GM12891 (cell line): ENCODE results near the gene CENPT.

ENCODE experiments used
- DNase-seq: peaks from one replicate; pipeline ENCODE4 v3.0.0; 2011; ENCODE audit warnings: low spot score; ENCODE audit not compliant: insufficient read length
- FAIRE-seq: peaks from 2 replicates; lab custom pipeline; 2011; peaks lifted over from hg19 to GRCh38; lab: Jason Lieb, UNC
- PAX5 ChIP-seq: IDR thresholded peaks from 2 replicates; pipeline ENCODE4 v1.6.1; 2011; ENCODE audit warnings: low read length, moderate library complexity, mild to moderate bottlenecking; ENCODE audit not compliant: insufficient read depth, severe bottlenecking
- POLR2A ChIP-seq: IDR thresholded peaks from 2 replicates; pipeline ENCODE4 v1.6.1; 2011; ENCODE audit warnings: low read depth, low read length, control low read depth
- POLR2AphosphoS5 ChIP-seq: IDR thresholded peaks from 2 replicates; pipeline ENCODE4 v1.6.1; 2011; ENCODE audit warnings: low read depth, low read length, control low read depth
- POU2F2 ChIP-seq: IDR thresholded peaks from 2 replicates; pipeline ENCODE4 v1.6.1; 2011; ENCODE audit warnings: low read depth, mild to moderate bottlenecking, control low read depth, low read length, moderate library complexity
- SPI1 ChIP-seq: IDR thresholded peaks from 2 replicates; pipeline ENCODE4 v1.6.1; 2011; ENCODE audit warnings: low read depth, low read length, control low read depth
- TAF1 ChIP-seq: IDR thresholded peaks from 2 replicates; pipeline ENCODE4 v1.6.1; 2011; ENCODE audit warnings: low read depth, low read length, control low read depth

The CENPT gene

DNA sequence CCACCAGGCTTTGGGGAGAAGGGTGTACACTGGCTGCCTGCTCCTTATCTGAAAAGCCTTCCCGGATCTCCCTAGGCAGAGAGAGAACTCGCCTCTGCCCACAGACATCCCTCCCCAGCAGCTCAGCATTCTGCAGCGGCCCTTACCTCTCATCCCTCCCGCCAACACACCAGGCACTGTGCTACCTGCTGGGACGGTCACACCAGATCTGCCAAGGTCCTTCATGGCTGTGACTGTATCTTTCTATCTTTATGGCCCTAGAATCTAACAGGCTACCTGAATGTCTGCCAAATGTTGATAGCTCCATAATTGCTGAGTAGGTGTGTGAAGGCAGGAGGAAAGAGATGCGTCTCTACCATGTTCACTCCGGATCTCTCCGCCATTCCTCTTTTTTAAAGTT is 32.9 kb downstream of the CENPT start:
- no peak for TF ChIP-seq POU2F2
- no peak for TF ChIP-seq SPI1
- no peak for TF ChIP-seq TAF1
- no peak for TF ChIP-seq PAX5
- no peak for TF ChIP-seq POLR2A
- no peak for TF ChIP-seq POLR2AphosphoS5
- FAIRE-seq (no peak), DNase-seq (no peak)

GRCh38 chr16:67811899-67812298 is 35.6 kb downstream of the CENPT start:
- no peak for DNase-seq
- TF ChIP-seq PAX5 (no peak), POU2F2 (no peak), TAF1 (no peak), SPI1 (no peak), POLR2A (no peak), POLR2AphosphoS5 (no peak)
- FAIRE-seq: no peak

DNA sequence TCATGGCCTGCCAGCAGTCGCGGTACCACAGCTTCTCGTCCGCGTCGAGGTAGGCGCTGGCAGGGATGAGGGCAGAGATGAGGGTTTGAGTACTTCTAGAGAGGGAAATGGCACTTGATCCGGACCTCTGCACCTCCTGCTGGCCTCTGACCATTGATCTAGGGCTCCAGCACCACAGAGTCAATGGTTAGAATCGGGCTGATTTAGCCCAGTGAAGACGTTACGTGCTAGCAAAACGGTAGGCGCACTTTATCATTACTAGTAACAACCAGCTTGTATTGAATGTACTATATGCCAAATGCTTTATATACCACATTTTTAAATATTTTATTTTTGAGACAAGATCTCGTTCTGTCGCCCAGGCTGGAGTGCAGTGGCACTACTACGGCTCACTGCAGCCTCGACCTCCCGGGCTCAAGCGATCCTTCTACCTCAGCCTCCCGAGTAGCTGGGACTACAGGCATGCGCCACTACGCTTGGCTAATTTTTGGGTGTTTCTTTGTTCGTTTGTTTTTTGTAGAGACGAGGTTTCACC is 40.3 kb downstream of the CENPT start:
- no peak for FAIRE-seq
- DNase-seq: no peak
- TF ChIP-seq PAX5: no peak
- TF ChIP-seq POLR2AphosphoS5: no peak
- no peak for TF ChIP-seq POU2F2
- no peak for TF ChIP-seq SPI1
- TF ChIP-seq POLR2A: no peak
- no peak for TF ChIP-seq TAF1

DNA sequence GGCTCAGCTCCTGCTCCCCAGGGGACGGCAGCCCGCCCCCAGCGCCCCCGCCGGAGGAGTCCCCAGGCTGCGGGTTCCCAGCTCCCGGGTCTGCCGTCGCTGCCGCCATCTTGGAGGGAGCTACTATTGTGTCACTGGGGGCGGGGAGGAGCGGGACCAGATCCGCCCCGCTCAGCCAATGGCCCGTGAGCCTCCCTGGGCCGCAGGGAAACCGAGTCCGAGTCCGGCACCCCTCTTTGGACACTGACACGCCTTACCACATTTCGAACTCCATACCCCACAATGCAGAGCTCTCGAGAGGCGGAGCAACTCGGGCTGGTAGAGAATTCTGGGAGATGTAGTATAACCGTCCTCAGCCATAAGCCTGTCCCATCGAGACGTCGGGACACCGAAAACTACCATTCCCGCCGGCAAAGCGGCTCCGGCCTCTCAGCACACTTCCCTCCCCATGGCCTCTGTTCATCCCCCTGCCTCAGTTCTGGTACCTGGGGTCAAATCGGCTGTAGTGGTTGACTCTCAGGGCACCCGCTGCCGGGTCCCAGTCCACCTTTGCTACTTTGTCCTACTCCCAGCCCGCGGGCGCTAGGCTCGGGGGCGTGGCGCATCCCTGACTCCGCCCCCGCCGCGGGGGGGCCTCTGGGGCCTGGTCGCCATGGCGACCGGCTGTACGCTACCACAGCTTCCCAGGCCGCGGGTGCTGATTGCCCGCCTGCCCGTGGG is 40.9 kb downstream of the CENPT start, which contains the start of the genes RANBP10 and TSNAXIP1:
TSS of gene RANBP10 (minus strand) at position 133 of the 720 bp plus-strand sequence. CDS start at position 109, 24 bp downstream.
TSS of gene TSNAXIP1 (plus strand) at position 462 of the 720 bp plus-strand sequence. CDS start 261 bp downstream, outside the sequence.
- DNase-seq (peak; percentile 88), FAIRE-seq (peak; percentile 97)
- TF ChIP-seq TAF1 (peak; percentile 98), SPI1 (peak; percentile 54), PAX5 (no peak), POU2F2 (no peak), POLR2AphosphoS5 (0 out of 2 replicates have a peak, but pooled peaks have one; percentile 27), POLR2A (peak; percentile 52; the same call in 1 of the 2 replicates)

DNA sequence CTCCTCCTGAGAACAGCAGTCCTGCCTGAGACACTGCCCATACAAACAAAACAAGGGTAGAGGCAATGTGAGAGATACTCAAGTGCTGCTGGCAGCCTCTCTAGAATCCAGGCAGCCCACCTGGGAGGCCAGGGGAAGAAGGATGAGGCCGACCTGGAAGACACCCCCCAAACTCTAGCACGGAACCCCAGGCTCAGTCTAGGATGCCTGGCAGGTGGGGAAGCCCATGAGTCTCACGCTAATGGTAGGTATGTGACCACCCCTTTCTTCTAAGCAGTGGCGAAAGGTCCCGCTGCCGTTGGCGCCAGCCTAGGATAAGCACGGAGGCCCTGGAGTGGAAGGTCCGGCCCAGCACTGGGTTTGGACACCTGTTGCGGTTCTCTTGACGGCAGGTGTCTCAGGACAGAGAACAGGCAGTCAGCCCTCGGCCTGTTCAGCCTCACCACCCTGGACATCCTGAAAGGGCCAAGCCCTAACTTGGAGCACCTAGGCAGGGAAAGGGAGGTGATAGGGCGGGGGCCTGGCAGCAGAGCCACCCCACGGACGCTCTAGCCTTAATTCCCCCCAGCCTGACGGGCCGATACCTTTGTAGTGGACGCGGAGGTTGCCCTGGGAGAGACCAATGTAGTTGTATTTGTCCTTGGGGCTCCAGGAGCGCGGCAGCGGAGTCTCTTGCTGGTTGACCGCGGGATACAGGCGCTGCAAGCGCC is 41.6 kb downstream of the CENPT start:
- FAIRE-seq (no peak), DNase-seq (no peak)
- TF ChIP-seq POU2F2: no peak
- TF ChIP-seq SPI1: no peak
- no peak for TF ChIP-seq PAX5
- TF ChIP-seq POLR2AphosphoS5: no peak
- TF ChIP-seq POLR2A: no peak
- no peak for TF ChIP-seq TAF1

GRCh38 chr16:67804853-67805542 is 42.5 kb downstream of the CENPT start:
- DNase-seq (no peak), FAIRE-seq (peak; percentile 20)
- no peak for TF ChIP-seq POU2F2
- TF ChIP-seq SPI1: no peak
- no peak for TF ChIP-seq PAX5
- no peak for TF ChIP-seq POLR2A
- TF ChIP-seq POLR2AphosphoS5: no peak
- no peak for TF ChIP-seq TAF1

DNA sequence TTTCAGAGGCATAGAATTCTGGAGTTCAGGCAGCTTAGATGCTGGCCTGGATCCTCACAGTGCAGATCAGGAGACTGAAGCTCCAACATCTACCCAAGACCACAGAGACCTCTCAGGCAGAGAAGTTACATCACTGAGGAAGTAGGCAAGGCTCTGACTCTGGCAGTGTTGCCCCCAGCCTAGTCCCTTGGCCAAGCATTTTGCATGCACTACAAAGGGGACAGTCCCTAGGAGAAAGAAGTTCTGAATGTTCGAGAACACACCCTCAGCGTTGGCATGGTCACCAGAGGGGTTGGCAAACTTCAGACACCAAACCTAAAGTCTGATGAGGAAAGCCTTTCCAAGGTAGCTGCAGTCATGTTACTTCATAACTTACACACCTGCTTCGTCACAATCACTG is 43.6 kb downstream of the CENPT start:
- FAIRE-seq (peak; percentile 54), DNase-seq (no peak)
- TF ChIP-seq POLR2AphosphoS5 (no peak), SPI1 (peak; percentile 47), PAX5 (no peak), POU2F2 (peak; percentile 75), POLR2A (no peak), TAF1 (no peak)

DNA sequence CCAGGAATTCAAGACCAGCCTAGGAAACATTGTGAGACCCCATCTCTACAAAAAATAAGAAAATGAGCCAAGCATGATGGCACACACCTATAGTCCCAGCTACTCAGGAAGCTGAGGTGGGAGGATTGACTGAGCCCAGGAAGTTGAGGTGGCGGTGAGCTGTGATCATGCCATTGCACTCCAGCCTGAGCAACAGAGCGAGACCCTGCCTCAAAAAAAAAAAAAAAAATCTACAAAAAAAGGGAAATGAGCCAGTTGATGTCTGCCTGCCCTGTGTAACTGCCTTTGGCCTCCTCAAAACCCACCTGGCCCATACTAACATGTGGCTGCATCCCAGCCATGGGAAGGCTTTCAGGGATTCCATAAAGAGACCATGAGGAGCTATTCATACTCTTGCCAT is 45.6 kb downstream of the CENPT start:
- peak; percentile 74 for FAIRE-seq
- TF ChIP-seq SPI1: peak; percentile 89
- no peak for TF ChIP-seq TAF1
- TF ChIP-seq PAX5: peak; percentile 82
- no peak for TF ChIP-seq POLR2A
- TF ChIP-seq POLR2AphosphoS5: no peak
- no peak for TF ChIP-seq POU2F2
- no peak for DNase-seq

- DNase-seq (no peak), FAIRE-seq (no peak)
- TF ChIP-seq PAX5: no peak
- TF ChIP-seq POLR2AphosphoS5: no peak
- no peak for TF ChIP-seq POU2F2
- no peak for TF ChIP-seq TAF1
- TF ChIP-seq SPI1: no peak
- no peak for TF ChIP-seq POLR2A
Observed at GRCh38 chr16:67801241-67801640, 46.3 kb downstream of the CENPT start.
